Muscle of back (tissue), 11 donors: ENCODE results near the gene SPDYC. TPM values are rescaled to one million over a fixed set of nuclear protein-coding genes. Genes with fewer than 3 reads are reported as not detected.

Experiments used
- DNase-seq, 3 donors: peaks; one replicate each; pipeline versions ENCODE4 v3.0.0 to v3.0.0-alpha.2; 2013
- polyA plus RNA-seq, 10 donors: library from polyadenylated mRNA; unstranded; fragments of 120-200 nt; gene quantifications; one replicate each; pipeline ENCODE4 v1.2.1, GENCODE V29; 2013; ENCODE audit not compliant: insufficient read length in 10 of 10

The SPDYC gene
- polyA plus RNA-seq, 10 donors = 0.17 to 0.20 TPM; not detected in 8

DNA sequence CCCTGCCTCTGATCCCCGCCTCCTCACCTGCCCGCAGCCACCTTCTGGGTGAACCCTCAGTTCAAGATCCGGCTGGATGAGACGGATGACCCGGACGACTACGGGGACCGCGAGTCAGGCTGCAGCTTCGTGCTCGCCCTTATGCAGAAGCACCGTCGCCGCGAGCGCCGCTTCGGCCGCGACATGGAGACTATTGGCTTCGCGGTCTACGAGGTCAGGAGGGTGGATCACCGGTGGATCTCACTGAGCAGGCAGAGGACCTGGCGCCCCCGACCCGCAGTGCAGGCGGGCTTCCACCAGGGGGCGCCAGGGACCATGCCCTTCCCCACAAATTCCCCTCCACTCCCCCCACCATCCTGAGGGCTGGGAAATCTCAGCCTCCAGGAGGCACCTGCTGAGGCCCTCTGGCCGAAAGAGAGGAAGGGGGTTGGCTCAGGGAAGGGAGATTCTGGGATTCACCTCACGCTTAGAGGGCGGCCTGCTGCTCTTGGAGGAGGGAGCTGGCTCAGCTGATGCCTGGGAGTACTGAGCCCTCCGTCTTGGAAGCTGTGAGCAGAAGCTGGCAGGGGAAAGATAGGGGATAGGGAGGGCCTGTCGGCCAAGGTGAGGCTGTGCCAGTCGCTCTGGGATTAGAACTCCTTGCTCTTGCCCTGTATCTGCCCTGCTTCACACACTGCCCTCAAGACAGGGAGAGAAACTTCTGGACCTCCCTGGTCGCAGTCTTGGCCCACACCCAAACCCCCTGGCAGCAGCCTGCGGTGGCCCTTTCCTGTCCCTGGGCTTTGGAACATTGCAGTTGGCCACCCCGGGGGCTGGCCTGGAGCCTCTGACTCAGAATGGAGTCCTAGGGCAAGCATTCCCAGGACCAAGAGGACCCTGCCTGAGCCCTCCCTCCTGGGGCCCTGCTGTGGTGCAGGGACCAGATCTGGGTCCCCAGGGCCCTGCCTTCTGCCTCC, 34.9 kb downstream of the SPDYC start:
- peak in 2 of 3 donors; percentile 27 to 34 for DNase-seq

- DNase-seq = no peak
Observed at GRCh38 chr11:65205602-65205967, 35.6 kb downstream of the SPDYC start.

DNA sequence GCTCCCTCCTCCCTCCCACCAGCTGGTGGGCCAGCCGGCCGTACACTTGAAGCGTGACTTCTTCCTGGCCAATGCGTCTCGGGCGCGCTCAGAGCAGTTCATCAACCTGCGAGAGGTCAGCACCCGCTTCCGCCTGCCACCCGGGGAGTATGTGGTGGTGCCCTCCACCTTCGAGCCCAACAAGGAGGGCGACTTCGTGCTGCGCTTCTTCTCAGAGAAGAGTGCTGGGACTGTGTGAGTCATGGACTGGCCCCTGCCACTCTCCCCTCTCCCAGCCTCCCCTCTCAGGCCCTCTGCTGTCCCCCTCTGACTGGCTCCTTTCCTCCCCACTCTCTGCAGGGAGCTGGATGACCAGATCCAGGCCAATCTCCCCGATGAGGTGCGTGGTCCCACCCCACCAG, 36.4 kb downstream of the SPDYC start:
- no peak for DNase-seq

GRCh38 chr11:65206901-65207300, 36.9 kb downstream of the SPDYC start:
- no peak for DNase-seq

DNA sequence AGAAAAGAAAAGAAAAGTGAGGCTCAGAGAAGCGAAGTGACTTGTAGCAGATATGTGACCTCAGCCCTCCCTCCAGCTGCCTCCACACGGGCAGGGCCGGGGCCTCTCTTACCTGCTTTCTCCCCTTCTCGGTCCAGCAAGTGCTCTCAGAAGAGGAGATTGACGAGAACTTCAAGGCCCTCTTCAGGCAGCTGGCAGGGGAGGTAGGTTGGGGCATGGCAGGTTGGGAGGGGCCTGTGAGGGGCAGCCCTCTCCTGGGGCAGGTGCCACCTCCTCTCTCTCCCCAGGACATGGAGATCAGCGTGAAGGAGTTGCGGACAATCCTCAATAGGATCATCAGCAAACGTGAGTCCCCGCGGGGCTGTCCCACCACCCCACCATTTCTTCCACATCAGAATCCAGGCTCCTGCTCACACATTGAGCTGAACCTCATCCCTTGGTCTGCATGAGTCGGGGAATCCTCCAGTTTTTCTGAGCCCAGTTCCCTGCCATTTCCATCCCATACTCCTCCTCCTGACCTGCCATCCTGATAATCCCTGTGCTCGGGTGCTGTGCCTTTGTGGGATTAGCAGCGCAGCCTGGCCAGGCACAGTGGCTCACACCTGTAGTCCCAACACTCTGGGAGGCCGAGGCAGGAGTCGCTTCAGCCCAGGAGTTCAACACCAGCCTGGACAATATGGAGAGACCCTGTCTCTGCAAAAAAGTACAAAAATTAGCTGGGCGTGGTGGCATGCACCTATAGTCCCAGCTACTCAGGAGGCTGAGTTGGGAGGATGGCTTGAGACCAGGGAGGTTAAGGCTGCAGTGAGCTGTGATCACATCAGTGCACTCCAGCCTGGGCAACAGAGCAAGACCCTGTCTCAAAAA, 38.1 kb downstream of the SPDYC start:
- no peak for DNase-seq

- no peak for DNase-seq
Observed at GRCh38 chr11:65208785-65209710, 39.0 kb downstream of the SPDYC start.

DNA sequence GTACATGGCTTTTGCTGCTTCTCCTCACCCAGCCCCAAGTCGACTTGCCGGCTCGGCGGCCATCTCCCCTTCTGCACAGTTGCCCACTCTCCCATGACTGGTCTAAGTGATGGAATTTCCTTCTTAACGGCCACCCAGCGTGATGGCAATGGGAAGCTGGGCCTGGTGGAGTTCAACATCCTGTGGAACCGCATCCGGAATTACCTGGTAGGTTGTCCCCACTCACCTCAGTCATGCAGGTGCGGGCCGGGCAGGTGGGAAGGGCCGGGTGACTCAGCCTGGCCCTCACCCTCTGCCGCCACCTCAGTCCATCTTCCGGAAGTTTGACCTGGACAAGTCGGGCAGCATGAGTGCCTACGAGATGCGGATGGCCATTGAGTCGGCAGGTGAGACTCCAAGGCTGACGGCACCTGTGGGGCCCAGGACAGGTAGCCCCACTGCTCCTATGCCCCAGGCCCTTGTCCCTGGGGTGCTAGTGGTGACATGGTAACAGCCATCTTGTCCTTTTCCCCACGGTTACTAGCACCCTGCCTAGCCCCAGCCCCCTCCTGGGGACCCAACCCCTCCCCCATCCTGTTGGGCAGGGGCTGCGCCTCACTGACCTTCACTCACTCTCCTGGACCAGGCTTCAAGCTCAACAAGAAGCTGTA, 39.8 kb downstream of the SPDYC start:
- DNase-seq = no peak

DNA sequence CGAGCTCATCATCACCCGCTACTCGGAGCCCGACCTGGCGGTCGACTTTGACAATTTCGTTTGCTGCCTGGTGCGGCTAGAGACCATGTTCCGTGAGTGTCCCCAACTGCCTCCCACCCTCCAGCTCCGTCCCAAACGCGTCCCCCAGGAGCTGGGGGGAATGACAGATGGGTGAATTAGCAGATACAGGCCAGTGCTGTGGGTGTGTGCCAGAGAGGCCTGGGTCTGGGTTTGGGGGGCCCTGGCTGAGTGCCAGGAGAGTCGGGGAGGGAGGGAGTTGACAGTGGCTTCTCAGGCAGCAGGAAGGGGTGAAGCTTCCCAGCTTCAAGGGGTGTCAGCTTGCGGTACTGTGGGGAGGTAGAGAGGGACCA, 40.3 kb downstream of the SPDYC start:
- no peak for DNase-seq

- no peak for DNase-seq
Observed at GRCh38 chr11:65210748-65211147, 40.7 kb downstream of the SPDYC start.

DNA sequence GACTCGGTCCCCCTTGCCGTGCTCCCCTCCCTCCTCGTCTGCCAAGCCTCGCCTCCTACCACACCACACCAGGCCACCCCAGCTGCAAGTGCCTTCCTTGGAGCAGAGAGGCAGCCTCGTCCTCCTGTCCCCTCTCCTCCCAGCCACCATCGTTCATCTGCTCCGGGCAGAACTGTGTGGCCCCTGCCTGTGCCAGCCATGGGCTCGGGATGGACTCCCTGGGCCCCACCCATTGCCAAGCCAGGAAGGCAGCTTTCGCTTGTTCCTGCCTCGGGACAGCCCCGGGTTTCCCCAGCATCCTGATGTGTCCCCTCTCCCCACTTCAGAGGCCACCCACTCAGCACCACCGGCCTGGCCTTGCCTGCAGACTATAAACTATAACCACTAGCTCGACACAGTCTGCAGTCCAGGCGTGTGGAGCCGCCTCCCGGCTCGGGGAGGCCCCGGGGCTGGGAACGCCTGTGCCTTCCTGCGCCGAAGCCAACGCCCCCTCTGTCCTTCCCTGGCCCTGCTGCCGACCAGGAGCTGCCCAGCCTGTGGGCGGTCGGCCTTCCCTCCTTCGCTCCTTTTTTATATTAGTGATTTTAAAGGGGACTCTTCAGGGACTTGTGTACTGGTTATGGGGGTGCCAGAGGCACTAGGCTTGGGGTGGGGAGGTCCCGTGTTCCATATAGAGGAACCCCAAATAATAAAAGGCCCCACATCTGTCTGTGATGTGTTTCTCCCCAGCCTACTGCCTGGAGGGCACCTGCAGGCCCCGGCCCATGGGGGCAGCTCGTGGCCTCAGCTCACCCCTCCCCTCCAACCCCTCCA, 41.5 kb downstream of the SPDYC start:
- no peak for DNase-seq

DNA sequence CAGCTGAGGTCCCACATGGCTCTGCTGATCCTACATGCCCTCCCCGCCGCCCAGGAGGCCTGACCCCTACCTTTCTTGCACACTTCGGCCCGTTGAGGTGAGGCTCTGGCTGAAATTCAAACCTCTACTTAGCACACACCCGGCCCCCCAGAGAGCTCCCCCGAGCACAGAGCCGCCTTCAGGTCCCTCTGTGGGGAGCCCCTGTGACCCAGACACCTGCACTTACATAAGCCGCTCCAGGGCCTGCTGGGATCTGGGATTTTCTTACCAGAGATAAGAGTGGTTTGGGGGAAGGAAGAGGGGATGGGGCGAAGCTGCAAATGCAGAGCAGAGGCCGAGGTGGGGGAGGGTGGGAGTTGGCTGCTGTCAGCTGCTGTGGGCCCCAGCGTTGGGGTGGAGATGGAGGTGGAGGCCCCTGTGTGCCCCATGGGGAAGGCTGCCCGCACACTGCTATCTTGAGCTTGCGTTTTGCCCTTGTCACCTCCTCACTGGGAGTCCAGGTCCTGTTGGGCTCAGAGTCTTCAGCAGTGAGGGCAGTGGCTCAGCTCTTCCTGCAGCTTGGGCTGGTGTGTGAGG, 42.3 kb downstream of the SPDYC start:
- peak in 1 of 3 donors; percentile 25 for DNase-seq

DNA sequence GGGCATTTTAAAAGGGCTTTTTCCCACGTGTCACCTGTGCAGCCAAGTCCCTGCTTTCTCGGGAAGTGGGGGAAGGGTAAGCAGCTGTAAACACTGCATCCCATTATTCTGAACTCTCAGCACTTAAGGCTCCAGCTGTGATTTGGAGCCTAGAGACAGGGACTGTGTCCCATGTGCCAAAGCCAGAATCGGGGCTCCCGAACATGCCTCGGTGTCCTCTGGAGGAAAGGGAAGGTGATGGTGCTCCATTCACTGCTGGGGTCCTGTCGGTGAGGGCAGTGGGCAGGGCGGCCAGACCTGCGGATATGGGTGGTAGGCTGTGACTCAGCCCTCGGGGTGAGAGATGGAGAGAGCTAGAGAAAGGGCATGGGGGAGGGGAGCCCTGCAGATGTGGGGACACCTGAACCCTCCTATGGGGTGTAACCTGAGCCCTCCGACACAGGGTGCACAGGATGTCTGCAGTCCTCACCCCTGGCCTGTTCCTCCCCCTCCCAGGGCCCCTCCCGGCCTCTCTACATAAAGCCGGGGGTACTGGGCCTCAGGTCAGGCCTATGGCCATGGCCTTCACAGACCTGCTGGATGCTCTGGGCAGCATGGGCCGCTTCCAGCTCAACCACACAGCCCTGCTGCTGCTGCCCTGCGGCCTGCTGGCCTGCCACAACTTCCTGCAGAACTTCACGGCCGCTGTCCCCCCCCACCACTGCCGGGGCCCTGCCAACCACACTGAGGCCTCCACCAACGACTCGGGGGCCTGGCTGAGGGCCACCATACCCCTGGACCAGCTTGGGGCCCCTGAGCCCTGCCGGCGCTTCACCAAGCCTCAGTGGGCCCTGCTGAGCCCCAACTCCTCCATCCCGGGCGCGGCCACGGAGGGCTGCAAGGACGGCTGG, 43.5 kb downstream of the SPDYC start:
- peak in 1 of 3 donors; percentile 57 for DNase-seq

DNA sequence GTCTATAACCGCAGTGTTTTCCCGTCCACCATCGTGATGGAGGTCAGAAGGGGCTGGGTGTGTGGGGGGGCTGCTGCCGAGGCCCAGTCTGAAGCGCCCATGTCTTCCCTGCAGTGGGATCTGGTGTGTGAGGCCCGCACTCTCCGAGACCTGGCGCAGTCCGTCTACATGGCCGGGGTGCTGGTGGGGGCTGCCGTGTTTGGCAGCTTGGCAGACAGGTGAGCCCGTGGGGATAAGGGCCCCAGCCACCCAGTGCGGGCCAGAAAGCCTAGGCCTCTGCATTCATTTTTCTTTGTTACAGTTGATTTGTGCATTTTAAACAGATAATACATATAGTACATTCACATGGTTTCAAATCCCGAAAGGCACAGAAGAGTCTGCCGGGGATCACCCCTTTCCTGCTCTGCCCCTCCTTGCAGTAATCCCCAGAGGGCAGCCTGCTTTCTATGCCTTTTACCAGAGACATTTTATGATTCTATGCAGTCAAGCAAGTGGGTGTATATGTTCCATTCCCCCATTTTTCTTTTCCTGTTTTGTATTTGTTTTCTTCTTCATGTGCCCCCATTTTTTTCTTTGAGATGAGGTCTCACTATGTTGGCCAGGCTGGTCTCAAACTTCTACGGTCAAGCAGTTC, 44.3 kb downstream of the SPDYC start:
- DNase-seq = no peak

GRCh38 chr11:65215441-65216076, 45.5 kb downstream of the SPDYC start:
- DNase-seq = no peak

GRCh38 chr11:65216830-65217229, 46.8 kb downstream of the SPDYC start:
- DNase-seq = no peak

DNA sequence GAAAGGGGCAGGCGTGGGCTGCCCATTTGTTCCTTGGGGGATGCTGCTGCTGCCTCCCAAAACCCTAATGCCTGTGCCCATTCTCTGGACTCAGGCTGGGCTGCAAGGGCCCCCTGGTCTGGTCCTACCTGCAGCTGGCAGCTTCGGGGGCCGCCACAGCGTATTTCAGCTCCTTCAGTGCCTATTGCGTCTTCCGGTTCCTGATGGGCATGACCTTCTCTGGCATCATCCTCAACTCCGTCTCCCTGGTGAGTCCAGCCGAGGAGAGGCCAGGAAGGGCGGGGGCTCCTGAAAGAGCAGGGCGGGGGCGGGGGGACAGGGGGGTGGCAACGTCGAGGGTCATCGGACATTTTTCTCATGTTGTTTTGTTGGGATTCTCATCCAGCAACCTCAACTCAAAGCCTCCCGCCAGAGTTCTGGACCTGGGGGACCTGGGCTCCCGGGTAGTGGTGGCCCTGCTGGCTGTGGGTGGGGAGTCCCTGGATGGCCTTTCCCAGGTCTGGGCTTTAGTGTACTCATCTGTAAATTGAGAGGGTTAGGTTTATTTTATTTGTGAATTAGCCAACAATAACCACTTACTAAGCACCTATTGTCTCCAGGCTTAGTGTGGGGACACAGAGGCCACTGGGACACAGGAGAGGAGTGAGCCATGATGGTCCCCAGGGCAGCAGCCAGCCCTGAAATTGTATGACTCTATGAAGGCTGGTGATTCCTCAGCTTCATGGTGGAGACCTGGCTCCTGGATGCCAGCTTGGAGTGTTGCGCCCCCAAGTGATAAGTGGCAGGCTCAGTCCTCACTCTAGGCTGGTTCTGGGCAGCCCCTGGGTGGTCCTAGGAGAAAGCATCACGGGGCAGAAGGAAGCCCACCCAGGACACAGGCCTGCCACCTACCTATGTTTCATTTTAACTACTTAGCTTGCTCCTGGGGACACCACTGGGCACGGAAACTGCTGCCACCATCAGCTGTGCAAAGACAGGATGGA, 47.7 kb downstream of the SPDYC start:
- no peak for DNase-seq
